ENCODE data around the gene UBB. TPM values are rescaled to one million over a fixed set of nuclear protein-coding genes. Genes with fewer than 3 reads are reported as not detected.
"Not testable (repeated sequence)": the region's sequence is repeated elsewhere in the genome, so short reads cannot be mapped to it uniquely, and the experiment has no call there.

The UBB gene
- total RNA-seq, 4 donors from 2014 or later: 426 to 1,167 (median 805) TPM

DNA sequence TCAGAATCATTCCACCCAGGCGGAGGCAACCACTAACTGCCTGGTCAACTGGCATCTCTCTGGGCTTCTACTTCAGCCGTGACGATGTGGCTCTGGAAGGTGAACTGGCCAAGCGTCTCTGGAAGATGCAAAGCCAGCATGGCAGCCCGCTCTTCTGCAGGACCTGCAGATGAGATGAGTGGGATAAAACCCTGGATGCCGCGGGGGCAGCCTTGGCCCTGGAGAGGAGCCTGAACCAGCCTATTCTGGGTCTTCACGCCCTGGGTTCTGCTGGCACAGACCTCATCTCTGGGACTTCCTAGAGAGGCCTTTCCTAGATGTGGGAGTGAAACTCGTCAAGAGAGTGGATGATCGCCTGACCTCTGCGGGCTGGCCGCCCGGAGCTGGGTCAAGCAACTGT is 10.6 kb downstream of the UBB start:
- WGBS, 2 donors (ENCODE audit: low coverage in 1 of 2): 95% methylated on average over 13 of the region's 13 CpGs; no CpG with 5 or more reads in 1 of the 2 donors
- H3K4me3 ChIP-seq: no peak overlapping the region
- H3K4me1 ChIP-seq: peaks cover 0 to 9% (median 6%) of the 10 kb centered on the region in 4 donors
- H3K9me3 ChIP-seq: no peaks in the 10 kb centered on the region
- H3K36me3 ChIP-seq: no peaks in the 10 kb centered on the region
- DNase-seq: no peak
- intact Hi-C loops (cut with DNase I; ENCODE audit: low total_unique reads) (no loop called here), in situ Hi-C loops (cut with MboI; ENCODE audit: low pct_ligation_motif_present in 1 of 4, low pct_unique_long_range_greater_than_20kb in 1 of 4, low sequenced_read_pairs in 3 of 4) (no loop called here)
- TF ChIP-seq, protein P1, sequence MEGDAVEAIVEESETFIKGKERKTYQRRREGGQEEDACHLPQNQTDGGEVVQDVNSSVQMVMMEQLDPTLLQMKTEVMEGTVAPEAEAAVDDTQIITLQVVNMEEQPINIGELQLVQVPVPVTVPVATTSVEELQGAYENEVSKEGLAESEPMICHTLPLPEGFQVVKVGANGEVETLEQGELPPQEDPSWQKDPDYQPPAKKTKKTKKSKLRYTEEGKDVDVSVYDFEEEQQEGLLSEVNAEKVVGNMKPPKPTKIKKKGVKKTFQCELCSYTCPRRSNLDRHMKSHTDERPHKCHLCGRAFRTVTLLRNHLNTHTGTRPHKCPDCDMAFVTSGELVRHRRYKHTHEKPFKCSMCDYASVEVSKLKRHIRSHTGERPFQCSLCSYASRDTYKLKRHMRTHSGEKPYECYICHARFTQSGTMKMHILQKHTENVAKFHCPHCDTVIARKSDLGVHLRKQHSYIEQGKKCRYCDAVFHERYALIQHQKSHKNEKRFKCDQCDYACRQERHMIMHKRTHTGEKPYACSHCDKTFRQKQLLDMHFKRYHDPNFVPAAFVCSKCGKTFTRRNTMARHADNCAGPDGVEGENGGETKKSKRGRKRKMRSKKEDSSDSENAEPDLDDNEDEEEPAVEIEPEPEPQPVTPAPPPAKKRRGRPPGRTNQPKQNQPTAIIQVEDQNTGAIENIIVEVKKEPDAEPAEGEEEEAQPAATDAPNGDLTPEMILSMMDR (IDR thresholded peaks at IDR 0.05): no peak
- TF ChIP-seq POLR2AphosphoS5 (IDR thresholded peaks at IDR 0.05): no peak
- no peak for TF ChIP-seq POLR2A (IDR thresholded peaks at IDR 0.05)
- no peak for TF ChIP-seq EP300 (IDR thresholded peaks at IDR 0.05; ENCODE audit: low read depth)
- no peak overlapping the region for H3K27ac ChIP-seq
- H3K27me3 ChIP-seq: no peaks in the 10 kb centered on the region

DNA sequence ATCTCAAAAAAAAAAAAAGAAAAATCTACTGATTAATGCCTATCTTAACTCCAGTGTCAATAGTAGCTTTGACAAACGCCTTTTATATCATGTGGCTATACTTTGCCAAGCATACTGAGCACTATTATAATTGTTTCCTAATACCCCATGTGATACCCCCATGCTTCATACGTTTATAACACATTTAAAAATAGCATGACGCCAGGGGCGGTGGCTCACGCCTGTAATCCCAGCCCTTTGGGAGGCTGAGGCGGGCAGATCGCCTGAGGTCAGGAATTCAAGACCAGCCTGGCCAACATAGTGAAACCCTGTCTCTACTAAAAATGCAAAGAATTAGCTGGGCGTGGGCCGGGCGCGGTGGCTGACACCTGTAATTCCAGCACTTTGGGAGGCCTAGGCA is 11.6 kb downstream of the UBB start:
- in situ Hi-C loops (cut with MboI; ENCODE audit: low pct_ligation_motif_present in 1 of 4, low pct_unique_long_range_greater_than_20kb in 1 of 4, low sequenced_read_pairs in 3 of 4); H3K4me1 ChIP-seq; intact Hi-C loops (cut with DNase I; ENCODE audit: low total_unique reads); DNase-seq; H3K27ac ChIP-seq; H3K27me3 ChIP-seq; H3K36me3 ChIP-seq; H3K9me3 ChIP-seq; H3K4me3 ChIP-seq: not testable (repeated sequence)
- WGBS, 2 donors (ENCODE audit: low coverage in 1 of 2): 88% methylated on average over 8 to 11 of the region's 11 CpGs

DNA sequence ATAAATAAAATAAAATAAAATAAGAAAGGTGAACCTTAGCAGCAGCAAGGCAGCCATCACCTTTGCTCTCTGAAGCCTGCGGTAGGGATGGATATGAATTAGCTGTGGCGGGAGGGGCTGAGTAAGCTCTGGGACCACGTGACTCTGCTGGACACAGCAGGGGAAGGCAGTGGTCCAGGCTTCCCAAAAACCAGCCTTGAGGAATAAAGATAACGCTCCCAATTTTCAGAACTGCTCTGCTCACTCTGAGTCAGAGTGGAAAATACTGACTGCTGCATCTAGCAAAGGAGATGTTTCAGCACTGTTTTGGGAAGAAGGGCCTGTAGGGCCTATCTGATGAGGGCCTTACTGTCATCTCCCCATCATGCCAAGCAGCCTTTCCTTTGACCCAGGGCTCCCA is 15.0 kb downstream of the UBB start:
- H3K27ac ChIP-seq; H3K4me3 ChIP-seq; H3K27me3 ChIP-seq; intact Hi-C loops (cut with DNase I; ENCODE audit: low total_unique reads); H3K36me3 ChIP-seq; H3K4me1 ChIP-seq; DNase-seq; H3K9me3 ChIP-seq; in situ Hi-C loops (cut with MboI; ENCODE audit: low pct_ligation_motif_present in 1 of 4, low pct_unique_long_range_greater_than_20kb in 1 of 4, low sequenced_read_pairs in 3 of 4): not testable (repeated sequence)
- WGBS, 2 donors (ENCODE audit: low coverage in 1 of 2): 56 to 71% methylated on average over 3 to 4 of the region's 4 CpGs

DNA sequence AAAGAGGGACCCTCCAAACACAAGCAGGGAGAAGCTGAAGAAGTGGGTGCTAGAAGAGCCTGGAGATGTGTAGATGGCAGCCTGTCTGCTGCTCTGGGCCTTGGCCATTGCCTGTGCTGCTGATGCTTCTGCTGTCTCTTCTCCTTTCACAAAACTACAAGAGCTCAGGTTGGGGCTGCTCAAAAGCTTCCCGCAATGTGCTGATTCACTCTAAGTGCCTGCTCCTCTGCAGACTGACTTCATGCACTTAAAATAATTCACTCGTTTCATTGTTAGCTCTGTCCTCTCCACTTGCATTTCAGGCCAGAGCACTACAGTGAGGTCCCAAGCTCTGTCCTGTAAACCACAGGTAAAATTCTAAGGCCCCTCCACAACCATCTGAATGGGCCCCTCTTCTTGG is 15.8 kb downstream of the UBB start:
- DNase-seq; H3K27ac ChIP-seq; H3K36me3 ChIP-seq; H3K27me3 ChIP-seq; H3K4me1 ChIP-seq; H3K9me3 ChIP-seq; H3K4me3 ChIP-seq; intact Hi-C loops (cut with DNase I; ENCODE audit: low total_unique reads); in situ Hi-C loops (cut with MboI; ENCODE audit: low pct_ligation_motif_present in 1 of 4, low pct_unique_long_range_greater_than_20kb in 1 of 4, low sequenced_read_pairs in 3 of 4): not testable (repeated sequence)
- 83 to 96% methylated on average over 2 of the region's 2 CpGs for WGBS, 2 donors (ENCODE audit: low coverage in 1 of 2)

DNA sequence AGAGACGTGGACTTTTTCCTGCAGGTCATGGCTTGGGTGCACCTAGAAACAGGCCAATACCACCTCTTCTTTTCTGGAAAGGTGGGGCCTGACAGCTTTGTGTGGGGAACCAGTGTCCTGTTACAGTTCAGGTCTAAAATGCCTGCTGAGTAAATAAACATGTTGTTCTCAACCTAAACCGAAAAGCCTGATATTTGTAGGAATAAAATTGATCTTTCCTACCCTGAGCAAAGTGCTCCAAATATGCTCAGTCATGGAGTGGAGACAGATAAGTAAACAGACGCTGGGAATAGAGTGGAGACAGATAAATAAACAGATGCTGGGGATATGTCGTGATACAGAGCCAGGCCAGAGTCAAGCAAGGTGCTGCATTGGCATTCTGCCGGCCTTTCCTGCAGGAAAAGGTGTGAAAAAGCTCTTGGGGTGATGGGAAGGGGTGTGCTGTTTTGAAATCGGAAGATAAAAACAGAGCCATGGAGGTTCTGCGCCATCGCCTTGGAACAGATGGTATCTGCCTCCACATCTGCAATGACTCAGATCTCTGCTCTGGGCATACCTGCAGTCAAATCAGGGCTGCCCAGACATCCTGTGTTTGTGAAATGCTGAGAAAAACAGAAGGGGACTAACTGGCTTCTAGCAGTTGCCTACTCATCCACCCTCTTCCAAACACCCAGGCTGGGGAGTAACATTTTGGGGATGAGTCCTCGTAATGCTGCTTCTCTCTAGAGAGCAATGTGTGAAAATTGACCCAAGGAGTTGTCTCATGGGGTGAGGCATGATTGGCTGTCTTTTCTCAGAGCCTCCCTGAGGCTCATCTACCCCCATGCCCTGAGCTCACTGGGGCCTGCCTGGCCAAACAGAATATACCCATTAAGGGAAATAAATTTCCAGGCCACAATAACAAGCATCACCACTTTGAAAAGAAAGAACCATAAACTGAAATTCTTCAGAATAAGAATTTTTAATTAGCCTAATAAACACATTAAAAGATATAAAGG is 17.7 kb downstream of the UBB start:
- Histone ChIP-seq H3K36me3 (no peaks in the 10 kb centered on the region), H3K4me1 (no peaks in the 10 kb centered on the region), H3K9me3 (no peaks in the 10 kb centered on the region), H3K27ac (no peak overlapping the region), H3K4me3 (no peak overlapping the region), H3K27me3 (no peaks in the 10 kb centered on the region)
- DNase-seq: no peak
- WGBS, 2 donors (ENCODE audit: low coverage in 1 of 2): 33 to 51% methylated on average over 7 to 9 of the region's 9 CpGs
- intact Hi-C loops (cut with DNase I; ENCODE audit: low total_unique reads) (no loop called here), in situ Hi-C loops (cut with MboI; ENCODE audit: low pct_ligation_motif_present in 1 of 4, low pct_unique_long_range_greater_than_20kb in 1 of 4, low sequenced_read_pairs in 3 of 4) (no loop called here)
- TF ChIP-seq POLR2AphosphoS5 (IDR thresholded peaks at IDR 0.05) (no peak), EP300 (IDR thresholded peaks at IDR 0.05; ENCODE audit: low read depth) (no peak), POLR2A (IDR thresholded peaks at IDR 0.05) (no peak)
- TF ChIP-seq, protein P1 (IDR thresholded peaks at IDR 0.05): no peak

DNA sequence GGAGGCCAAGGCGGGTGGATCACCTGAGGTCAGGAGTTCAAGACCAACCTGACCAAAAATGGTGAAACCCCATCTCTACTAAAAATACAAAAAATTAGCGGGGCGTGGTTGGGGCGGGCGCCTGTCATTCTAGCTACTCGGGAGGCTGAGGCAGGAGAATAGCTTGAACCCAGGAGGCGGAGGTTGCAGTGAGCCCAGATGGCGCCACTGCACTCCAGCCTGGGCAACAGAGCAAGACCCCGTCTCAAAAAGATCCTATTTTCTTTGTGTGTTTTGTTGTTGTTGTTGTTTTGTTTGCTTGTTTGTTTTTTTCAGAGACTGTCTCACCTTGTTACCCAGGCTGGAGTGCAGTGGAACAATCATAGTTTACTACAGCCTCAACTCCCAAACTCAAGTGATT is 23.0 kb downstream of the UBB start:
- Histone ChIP-seq H3K4me1 (peaks cover 6 to 21% (median 16%) of the 10 kb centered on the region in 4 donors), H3K27me3 (peaks cover 10% of the 10 kb centered on the region)
- in situ Hi-C loops (cut with MboI; ENCODE audit: low pct_ligation_motif_present in 1 of 4, low pct_unique_long_range_greater_than_20kb in 1 of 4, low sequenced_read_pairs in 3 of 4); H3K4me3 ChIP-seq; intact Hi-C loops (cut with DNase I; ENCODE audit: low total_unique reads); H3K9me3 ChIP-seq; H3K27ac ChIP-seq; DNase-seq; H3K36me3 ChIP-seq: not testable (repeated sequence)
- 88 to 93% methylated on average over 9 of the region's 9 CpGs for WGBS, 2 donors (ENCODE audit: low coverage in 1 of 2)
